UCSD-AML1 (cell line): Measurements from ENCODE around the gene THAP3.

Experiments used
- DNase-seq: peaks from one replicate; lab custom pipeline; 2025; ENCODE audit not compliant: unreplicated experiment; lab: John Stamatoyannopoulos, UW

Gene THAP3

DNA sequence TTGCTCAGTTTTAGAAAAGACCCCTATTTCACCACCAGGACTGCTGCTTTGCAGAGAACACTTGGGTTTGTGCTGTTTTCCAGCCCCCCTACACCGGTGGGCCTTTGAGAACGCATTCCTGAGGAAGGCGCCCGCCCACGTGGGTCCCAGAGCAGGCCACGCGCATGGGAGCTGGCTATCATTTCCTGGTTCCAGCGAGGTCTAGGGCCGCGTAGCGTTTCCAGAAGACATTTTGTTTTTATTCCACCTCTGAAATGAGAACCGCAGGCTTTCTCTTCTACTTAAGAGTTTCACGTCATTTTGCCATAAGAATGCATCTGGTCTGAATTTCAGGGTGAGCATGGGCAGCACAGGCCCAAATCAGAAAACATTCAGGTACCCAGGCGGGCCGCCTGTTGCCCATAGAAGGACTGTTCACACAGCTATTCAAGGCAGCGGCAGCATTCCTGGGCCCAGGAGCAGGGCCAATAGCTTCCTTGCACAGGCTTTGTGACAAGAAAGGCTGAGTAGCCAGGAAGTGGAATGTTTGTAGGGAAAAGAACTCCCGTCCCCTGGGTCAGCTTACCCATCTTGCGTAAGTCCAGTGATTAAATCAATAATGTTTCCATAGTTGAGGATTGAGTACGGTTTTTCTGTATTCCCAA is 20.6 kb upstream of the THAP3 start:
- no peak for DNase-seq

DNA sequence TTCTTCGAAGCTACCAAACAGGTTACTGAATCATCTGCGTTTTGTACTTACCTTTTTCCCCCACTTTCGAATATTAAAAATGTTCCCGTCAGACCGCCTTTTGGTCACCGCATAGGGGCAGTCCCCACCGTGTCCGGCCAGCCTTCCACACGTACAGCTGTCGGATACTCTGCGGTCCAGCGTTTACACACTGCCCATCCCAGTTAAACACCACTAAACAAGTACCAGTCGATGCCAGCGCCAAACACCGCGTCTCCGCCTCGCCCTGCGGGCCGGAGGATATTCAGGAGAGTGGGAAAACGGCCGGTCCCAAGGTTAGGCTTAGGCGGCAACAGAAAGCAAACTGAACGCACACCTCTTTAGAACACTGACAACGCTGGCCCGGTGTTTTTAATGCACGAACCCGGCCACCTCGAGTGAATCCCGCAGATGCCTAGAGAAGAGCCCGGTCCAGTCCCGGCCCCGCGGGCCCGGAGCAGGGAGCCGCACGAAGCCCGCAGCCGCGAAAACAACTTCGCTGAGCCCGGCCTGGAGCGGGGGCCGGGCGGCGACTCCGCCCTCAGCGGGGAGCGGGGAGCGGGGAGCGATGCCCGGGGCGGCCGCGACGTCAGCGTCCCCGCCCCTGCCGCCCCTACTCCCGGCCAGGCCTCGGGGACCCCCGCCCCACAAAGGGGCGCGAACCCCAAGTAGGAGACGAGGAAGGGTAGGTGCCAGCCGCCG is 11.9 kb upstream of the THAP3 start:
- peak; percentile 52 for DNase-seq

DNA sequence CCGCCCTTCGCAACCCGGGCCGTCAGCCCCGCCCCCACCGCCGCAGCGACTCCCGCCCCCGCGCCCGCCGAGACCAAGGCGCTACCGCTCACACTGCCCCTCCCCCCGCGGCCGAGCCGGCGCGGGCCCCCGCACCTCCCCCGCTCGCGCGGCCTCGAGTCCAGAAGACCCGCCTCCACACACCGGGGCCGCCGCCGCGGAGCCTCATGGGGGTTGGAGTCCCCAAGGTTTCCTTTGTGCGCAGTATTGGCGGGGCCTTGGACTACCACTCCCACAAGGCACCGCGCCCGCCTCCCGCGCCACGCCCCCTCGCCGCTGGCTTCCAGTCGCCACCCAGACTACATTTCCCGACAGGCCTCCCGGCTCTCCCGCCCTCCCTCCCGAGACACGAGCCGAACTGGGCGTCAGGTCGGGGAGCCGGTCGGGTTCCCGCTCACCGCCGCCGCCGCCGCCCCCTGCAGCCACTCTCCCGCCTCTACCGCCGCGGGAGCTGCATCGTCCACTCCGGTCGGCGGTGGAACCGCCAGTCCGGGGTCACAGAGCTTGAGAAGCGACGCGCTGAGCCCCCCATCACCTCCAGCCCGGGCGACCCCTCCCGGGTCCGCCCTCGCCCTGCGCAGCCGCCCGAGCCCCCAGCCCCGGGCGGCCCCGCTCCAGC is 11.2 kb upstream of the THAP3 start, which contains the start of gene PHF13:
Gene PHF13 (plus strand): TSS at position 371 of the 658 bp plus-strand sequence. CDS start 336 bp downstream, outside the sequence.
- DNase-seq: peak; percentile 99

DNA sequence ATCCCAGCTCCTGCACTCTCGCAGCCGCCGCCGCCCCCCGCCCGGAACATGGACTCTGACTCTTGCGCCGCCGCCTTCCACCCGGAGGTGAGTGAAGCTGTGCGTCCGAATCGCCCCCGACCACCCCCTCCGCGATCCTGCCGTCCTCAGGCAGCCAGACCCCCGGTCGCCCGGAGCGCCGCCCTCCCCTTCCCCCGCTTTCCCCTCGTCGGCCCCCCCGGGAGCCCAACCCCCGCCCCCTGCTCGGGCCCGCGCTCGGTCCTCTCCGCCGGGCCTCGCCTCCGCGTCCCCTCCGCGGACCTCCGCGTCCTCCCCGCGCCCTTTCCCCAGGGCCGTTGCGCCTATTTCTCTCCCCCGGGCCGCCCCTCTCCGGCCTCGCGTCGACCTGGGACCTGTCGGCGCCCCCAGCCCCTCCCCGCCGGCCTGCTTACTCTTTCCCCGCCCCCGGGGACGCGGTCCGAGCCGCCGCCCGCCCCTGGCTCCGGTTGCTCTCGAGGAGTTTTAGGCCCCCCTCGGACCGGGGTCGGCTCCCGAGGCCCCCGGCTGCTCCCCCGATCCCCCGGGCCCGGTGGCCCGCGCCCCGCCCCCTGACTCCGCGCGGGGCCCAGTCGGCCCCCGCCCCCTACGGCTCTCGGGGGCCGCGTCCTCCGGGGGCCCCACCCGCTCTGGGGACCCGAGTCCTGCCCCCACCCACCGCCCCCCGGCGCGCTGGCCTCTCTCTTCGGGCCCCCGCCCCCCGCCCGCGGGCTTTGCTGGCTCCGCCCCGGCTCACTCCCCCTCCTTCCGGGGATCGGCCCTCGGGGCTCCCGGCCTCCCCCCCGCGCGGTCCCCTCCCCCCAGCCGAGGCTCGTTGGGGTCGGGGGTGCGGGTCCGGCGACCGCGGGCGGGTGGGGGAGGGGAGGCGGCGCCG is 10.4 kb upstream of the THAP3 start:
- peak; percentile 52 for DNase-seq

DNA sequence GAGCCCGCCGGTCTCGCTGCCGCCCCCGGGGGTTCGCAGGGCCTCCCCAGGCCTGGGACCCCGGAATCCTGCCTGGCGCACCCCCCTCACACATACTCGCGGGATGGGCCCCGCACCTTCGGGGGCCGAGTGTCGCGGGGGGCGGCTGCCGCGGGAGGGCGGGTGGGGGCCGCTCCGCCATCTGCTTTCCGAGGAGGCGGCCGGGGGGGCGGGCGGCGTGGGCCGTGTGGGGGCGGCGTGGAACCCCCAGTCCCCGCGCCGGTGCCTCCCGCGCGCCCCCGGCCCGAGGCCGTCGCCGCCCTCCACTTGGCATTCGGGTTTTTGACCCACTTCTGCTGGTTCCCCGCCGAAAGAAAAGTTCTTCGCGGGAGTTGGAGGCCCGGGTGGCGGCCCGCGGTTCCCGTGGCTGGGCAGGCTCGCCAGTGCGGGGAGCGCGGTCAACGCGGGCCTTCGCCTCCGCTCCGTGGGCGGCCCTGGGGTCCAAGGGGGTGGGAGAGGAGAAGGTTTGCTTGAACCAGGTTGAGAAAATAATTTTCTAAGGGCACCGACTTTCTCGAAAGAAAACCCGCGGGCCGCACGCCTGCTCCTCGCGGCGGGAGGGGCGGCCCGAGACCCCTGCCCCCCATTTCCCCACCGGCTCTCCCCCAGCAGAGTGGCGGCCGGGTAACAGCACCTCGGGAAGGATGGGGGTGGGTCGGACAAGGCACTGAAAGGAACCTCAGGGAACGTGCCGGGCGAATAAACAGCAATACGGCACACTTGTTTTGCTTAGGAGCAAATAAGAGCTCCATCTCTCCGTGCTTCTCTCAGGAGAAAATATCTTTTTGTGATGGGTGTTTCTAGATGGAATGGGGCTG is 9.5 kb upstream of the THAP3 start:
- no peak for DNase-seq

DNA sequence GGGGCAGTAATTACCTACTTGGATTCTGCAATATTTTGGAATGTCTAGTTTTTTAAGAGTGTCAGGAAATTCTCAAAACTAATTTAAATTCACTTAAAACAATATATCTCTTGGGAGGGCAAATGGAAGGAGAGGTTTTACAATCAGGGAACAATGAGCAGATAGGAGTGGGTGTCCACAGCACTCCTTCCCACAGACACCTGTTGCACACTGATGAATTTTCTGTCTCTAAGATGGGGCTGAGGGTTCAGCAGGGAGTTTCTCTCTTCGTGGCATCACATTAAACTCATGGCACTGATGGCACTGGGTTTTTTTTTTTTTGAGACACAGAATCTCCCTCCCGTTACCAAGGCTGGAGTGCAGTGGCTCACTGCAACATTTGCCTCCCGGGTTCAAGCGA is 5.6 kb upstream of the THAP3 start:
- DNase-seq: no peak

DNA sequence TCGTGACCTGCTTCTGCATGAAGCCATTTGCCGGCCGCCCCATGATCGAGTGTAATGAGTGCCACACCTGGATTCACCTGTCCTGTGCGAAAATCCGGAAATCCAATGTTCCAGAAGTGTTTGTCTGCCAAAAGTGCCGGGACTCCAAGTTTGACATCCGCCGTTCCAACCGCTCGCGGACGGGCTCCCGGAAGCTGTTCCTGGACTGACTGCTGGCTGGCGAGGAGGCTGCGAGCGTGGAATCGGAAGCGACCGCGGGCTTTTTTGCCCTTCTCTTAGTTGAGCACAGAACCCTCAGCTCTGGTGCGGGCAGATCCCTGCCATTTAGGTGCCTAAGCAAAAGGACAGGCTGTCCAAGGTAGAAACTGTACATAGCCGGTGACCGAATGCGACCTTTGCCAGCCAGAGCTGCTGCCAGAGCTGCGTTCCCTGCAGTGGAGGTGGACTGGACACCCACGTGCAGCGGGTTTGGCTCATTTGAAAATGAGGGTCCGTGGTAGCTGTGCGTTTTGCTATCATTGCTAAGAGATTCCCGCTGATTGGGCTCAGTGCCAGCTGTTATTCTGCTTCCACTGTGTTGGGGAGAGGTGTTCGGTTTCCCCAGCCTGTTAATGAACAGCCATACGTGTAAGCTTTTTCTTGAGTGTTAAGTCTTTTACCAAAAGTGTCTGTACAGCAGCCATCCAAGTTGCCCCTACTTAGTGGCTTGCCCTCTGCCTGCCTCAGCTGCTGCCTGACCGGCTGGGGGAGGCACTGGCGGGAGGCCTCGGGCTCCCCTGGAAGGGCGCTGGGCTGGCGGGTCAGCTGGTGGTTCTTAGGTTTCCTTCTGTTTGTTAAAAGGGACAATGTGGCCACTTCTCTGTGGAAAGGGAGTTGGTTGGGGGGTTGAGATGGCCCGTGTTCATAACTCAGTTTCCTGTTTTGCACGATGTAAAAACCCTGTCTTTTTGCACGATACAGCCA is 3.0 kb upstream of the THAP3 start:
- DNase-seq: no peak

DNA sequence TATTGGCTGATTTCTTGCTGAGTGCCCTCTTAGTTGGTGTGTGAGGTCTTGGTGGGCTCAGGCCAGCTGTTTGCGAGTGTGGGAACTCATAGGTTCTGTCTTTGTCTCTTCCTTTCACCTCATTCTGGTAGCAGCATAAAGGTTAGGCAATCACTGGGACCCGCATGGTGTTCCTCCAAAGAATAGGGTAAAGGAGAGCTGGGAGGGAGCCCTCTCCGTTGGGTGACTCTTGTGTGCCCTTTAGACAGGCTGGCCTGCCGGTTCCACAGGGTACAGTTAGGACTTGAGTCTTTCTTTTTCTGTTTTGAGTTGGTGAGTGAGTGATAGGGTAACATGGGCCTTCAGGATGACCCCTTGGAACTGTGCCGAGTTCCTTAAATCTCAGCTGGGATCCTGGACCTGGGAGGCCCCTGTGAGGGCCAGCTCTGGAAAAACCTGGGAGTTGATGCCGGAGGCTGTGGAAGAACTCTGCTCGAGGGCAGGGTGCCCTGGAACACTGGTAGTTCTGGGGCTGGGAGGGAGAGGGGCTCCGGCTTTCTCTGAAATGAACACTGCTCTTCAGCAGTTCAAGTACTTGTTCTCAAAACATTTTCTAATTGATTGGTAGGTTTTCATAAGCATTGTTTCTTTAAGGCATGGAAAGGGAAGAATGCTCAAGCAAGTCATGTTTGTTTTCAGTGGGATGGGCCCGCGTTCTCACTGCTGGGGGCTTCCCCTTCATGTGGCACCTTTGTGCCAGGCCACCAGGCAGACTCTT is 2.1 kb upstream of the THAP3 start:
- no peak for DNase-seq

DNA sequence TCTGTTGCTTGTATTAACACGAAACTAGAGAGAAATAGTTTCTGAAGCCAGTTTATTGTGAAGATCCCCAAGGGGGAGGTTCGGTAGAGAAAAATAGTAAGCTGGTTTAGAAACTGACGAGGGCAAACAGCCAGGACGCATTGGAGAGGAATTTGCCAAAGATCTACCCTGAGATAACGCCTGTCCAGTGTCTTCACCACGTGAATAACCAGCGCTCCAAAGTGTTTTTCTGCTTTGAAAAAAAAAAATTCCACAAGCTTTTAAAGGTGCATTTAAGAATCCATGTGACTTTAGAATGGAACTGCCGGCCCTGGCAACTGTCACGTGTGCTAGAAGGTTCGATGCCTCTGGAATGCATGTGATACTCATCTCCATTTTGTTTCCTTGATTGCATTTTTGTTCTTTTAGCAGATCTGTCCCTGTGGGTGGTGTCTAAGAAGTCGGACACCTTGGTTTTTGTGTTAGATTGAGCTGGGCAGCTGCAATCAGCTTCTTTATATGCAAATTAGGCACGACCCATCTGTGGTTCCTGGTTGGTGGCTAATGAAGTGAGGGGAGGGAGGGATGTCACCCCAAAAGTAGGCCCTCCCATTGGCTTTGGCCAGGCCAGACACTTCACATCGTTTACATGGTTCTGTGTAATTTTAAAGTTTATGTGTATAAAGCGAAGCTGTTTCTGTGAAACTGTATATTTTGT is 1.3 kb upstream of the THAP3 start:
- DNase-seq: no peak

DNA sequence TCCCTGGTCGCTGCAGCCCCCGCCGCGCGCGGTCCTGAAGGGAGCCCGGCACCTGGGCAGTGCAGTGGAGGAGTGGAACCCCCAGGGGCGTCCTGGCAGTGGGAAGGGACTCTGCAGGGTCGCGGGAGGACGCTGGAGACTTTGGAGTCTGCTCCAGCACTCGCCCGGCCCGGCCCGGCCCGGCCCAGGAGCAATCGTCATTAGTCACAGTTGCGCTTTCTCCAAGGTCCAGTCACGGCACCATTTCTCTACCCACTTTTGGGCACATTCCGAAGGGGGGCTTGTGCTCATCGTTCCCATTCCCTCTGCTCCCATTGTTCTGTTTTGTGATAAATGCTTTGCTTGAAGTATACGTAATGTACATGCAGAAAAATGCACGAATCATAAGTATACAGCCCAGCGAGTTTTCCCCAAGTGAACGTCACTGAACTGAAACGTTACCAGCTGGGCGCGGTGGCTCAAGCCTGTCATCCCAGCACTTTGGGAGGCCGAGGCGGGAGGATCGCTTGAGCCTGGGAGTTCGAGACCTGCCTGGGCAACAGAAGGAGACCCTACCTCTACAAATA is 999 bp downstream of the THAP3 start:
- DNase-seq: peak; percentile 52

DNA sequence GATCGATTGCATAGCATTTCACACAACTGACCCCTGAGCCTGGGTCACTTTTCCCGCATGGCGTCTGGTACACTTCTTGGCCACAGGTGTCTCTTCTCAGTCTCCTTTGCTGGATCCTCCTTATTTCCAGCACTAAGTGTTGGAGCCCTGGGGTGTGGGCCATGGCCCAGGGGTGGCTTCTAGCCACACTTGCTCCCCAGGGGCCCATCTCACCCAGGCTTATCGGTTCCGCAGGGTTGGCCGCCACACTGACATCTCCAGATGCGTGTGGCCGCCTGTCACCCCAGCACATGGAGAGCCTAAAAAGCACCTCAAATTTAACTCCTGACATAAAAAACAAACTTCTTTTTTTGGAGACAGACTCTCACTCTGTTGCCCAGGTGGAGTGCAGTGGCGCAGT is 2.4 kb downstream of the THAP3 start:
- no peak for DNase-seq

DNA sequence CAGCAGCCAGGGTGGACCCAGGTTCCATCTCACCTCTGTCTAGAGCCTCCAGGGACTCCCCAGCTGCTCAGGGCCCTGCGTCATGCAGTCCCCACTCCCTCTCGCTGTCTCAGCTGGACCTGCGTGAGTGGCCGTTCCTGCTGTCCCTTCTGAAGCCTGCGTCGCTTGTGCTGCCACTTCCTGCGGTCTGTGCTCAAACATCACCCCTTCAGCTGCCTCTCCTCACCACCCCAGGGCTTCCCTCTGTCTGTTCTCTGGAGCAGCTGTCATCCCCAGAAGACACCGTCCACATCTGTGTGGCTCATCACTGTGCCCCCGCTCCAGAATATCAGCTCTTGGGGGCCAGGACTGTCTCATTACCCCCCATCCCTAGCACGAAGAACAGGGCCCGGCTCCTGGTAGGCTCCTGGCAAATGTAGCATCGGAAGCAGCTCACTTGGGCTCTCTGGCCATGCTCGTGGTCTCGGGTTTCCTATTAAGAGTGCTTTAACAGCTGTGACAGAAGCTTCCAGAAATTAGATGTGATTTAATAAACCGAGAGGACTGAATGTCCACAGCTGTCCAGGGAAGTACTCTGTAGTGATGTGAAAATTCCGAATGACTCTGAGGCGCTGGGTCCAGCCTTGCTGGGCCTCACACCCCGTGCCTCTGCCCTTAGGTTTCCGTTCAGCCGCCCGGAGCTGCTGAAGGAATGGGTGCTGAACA is 3.3 kb downstream of the THAP3 start:
- no peak for DNase-seq

DNA sequence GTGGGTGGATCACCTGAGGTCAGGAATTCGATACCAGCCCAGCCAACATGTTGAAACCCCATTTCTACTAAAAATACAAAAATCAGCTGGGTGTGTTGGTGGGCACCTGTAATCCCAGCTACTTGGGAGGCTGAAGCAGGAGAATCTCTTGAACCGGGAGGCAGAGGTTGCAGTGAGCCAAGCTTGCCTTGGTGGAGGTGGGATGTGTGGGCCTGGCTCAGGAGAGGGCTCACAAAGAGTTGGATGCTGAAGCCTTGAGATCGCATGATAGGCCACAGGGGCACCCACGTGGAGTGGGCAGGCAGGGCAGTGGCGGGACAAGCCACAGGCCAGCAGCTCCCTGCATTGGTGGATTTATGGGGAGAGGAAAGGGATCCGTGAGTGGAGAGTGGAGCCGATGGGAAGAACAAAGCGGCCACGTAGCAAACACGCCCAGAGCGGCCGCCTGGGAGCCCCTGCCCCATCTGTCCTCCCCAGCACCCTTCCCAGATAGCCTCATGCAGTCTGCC is 4.4 kb downstream of the THAP3 start:
- no peak for DNase-seq

DNA sequence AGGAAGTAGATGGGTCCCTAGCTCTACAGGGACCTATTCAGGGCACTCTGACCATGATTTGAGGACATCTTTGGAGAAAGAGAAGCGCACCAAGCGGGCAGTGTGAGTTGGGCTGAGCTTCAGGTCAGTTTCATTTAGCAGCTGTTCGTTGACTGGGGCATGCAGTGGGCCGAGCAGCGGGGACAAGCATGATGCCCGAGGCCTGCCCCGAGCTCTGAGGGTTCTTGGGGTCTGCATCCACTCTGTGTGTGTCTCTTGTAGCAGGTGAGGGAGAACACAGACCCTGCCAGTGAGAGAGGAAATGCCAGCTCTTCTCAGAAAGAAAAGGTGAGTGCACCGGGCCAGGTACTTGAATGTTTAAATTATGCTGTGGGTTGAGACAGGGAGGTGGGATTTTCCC is 5.4 kb downstream of the THAP3 start:
- no peak for DNase-seq

DNA sequence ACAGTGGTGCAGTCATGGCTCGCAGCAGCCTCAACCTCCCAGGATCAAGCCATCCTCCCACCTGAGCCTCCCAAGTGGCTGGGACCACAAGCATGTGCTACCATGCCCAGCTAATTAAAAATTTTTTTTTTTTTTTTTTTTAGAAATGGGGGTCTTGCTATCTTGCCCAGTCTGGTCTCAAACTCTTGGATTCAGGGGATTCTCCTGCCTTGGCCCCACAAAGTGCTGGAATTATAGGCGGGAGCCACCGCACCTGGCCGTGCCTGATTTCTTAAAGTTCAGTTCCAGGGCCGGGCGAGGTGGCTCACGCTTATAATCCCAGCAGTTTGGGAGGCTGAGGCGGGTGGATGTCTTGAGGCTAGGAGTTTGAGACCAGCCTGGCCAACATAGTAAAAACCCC is 6.4 kb downstream of the THAP3 start:
- no peak for DNase-seq

DNA sequence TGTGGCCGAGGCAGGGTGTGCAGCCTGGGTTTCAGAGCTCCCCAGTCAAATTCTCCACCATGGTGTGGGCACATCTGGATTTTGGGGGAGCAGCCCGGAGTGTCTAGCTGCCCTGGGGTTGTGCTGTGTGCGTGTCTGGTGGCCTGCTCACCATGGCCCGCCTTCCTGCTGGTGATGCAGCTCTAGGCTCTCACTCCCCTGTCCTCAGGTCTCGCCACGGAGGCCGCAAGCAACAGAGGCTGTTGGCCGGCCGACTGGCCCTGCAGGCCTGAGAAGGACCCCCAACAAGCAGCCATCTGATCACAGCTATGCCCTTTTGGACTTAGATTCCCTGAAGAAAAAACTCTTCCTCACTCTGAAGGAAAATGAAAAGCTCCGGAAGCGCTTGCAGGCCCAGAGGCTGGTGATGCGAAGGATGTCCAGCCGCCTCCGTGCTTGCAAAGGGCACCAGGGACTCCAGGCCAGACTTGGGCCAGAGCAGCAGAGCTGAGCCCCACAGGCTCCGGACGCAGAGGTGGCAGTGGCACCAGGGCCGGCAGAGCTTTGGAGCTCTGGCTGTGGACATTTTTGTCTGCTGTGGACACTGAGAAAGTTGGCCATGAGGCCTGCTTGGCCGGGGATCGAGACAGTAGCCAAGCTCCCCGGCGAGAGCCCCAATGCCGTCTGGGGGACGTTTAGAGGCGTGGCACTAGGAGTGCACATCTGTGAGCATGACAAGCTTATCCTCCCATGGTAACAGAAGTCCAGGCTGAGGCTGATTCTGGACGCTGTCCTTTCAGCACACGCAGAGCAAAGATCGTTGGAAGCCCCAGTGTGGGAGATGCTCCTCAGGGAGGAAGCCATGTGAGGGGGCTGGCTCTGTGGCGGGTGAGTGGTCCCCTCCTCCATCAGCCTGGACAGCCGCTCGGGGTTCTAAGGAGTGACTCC is 8.2 kb downstream of the THAP3 start:
- no peak for DNase-seq
